CD4-positive, alpha-beta memory T cell (primary cell): ENCODE data around the gene MEOX2. TPM values are rescaled to one million over a fixed set of nuclear protein-coding genes. Genes with fewer than 3 reads are reported as not detected.

Source experiments
- CTCF ChIA-PET: fragments of 350-600 bp; sonication (Branson Sonifier 250); formaldehyde crosslinking; loops from one replicate; lab custom pipeline; 2021; ENCODE audit warnings: inconsistent platforms; ENCODE audit not compliant: partially characterized antibody; lab: Charles Lee
- POLR2A ChIA-PET: fragments of 350-600 bp; sonication (Branson Sonifier 250); formaldehyde crosslinking; loops from one replicate; lab custom pipeline; 2021; ENCODE audit not compliant: partially characterized antibody; lab: Charles Lee
- DNase-seq, 5 donors: peaks; one replicate each; pipeline versions ENCODE4 v3.0.0 to v3.0.0-alpha.2; 2020 to 2022; ENCODE audit warnings: mixed read lengths in 1 of 5
- H3K27ac ChIP-seq: one replicate; pipeline ENCODE4 v1.7.0; 2013; ENCODE audit warnings: low read depth, low read length
- H3K27me3 ChIP-seq: 2 replicates; pipeline ENCODE4 v1.7.0; 2013; ENCODE audit warnings: mild to moderate bottlenecking, low read length, moderate library complexity; ENCODE audit not compliant: insufficient read depth
- H3K36me3 ChIP-seq: 2 replicates; pipeline ENCODE4 v1.7.0; 2013; ENCODE audit warnings: mild to moderate bottlenecking, low read length, moderate library complexity; ENCODE audit not compliant: insufficient read depth
- H3K4me1 ChIP-seq: 2 replicates; pipeline ENCODE4 v1.7.0; 2013; ENCODE audit warnings: mild to moderate bottlenecking, low read length, moderate library complexity; ENCODE audit not compliant: insufficient read depth
- H3K4me3 ChIP-seq, 2 donors: one replicate each; pipeline ENCODE4 v1.7.0; 2013; ENCODE audit warnings: low read length in 2 of 2, mild to moderate bottlenecking in 1 of 2
- H3K9me3 ChIP-seq, 2 donors: one replicate each; pipeline ENCODE4 v1.7.0; 2013; ENCODE audit warnings: low read length in 2 of 2, control low read depth in 1 of 2; ENCODE audit not compliant: control insufficient read depth in 1 of 2
- H3K27ac Mint-ChIP-seq, 7 donors: one replicate each; pipeline ENCODE4 v1.8.0; 2020 to 2021; ENCODE audit warnings: mixed read lengths in 7 of 7, mild to moderate bottlenecking in 6 of 7, inconsistent platforms in 3 of 7, moderate library complexity in 3 of 7
- H3K27me3 Mint-ChIP-seq, 2 donors: one replicate each; pipeline ENCODE4 v1.8.0; 2020 to 2021; ENCODE audit warnings: mixed read lengths in 2 of 2
- H3K36me3 Mint-ChIP-seq, 2 donors: one replicate each; pipeline ENCODE4 v1.8.0; 2020 to 2021; ENCODE audit warnings: mixed read lengths in 2 of 2, inconsistent platforms in 1 of 2, mild to moderate bottlenecking in 1 of 2
- H3K4me1 Mint-ChIP-seq, 4 donors: one replicate each; pipeline ENCODE4 v1.8.0; 2020 to 2021; ENCODE audit warnings: mixed read lengths in 4 of 4, mild to moderate bottlenecking in 1 of 4
- H3K4me3 Mint-ChIP-seq, 8 donors: one replicate each; pipeline ENCODE4 v1.8.0; 2020 to 2021; ENCODE audit warnings: mixed read lengths in 8 of 8, mild to moderate bottlenecking in 7 of 8, moderate library complexity in 6 of 8, inconsistent platforms in 3 of 8
- H3K9me3 Mint-ChIP-seq, 8 donors: one replicate each; pipeline ENCODE4 v1.8.0; 2020 to 2021; ENCODE audit warnings: mixed read lengths in 8 of 8, mild to moderate bottlenecking in 5 of 8, inconsistent platforms in 3 of 8, moderate library complexity in 1 of 8
- intact Hi-C: fragments of 100-400 bp; cut with micrococcal nuclease; formaldehyde crosslinking; loops from one replicate; pipeline ENCODE4 v1.15.1; 2023
- polyA plus RNA-seq, 2 donors: library from polyadenylated mRNA; unstranded; fragments of 300-500 nt; fragmentation: Illumina TruSeq; gene quantifications; one replicate each; pipeline ENCODE4 v1.2.3, GENCODE V29; 2021
- total RNA-seq, 2 experiments: library from RNA; stranded (reverse); gene quantifications; one replicate each; pipeline ENCODE4 v1.2.3, GENCODE V29; 2021

The MEOX2 gene
- total and polyA plus RNA-seq, 4 experiments from 2014 or later = not detected

- DNase-seq = no peak
- no peak overlapping the region for H3K27ac Mint-ChIP-seq
Measured at GRCh38 chr7:15566476-15566875, 120.0 kb downstream of the MEOX2 start.

GRCh38 chr7:15561835-15562234, 124.6 kb downstream of the MEOX2 start, which contains the start of gene AGMO:
AGMO (minus strand) TSS chr7:15562015.
- H3K27me3 ChIP-seq = no peaks in the 10 kb centered on the region
- intact Hi-C loops = no loop called here
- no peak within 1 kb of the TSS for H3K27ac ChIP-seq
- no peaks in the 10 kb centered on the region for H3K36me3 Mint-ChIP-seq
- H3K4me3 Mint-ChIP-seq = no peak within 1 kb of the TSS
- H3K4me3 ChIP-seq = no peak within 1 kb of the TSS
- H3K4me1 ChIP-seq = no peaks in the 10 kb centered on the region
- H3K27ac Mint-ChIP-seq = no peak within 1 kb of the TSS
- H3K9me3 Mint-ChIP-seq = peaks cover 0 to 9% (median 3%) of the 10 kb centered on the region in 8 donors
- H3K9me3 ChIP-seq = peaks cover 0 to 4% of the 10 kb centered on the region in 2 donors
- no peak for DNase-seq
- no peaks in the 10 kb centered on the region for H3K36me3 ChIP-seq
- H3K4me1 Mint-ChIP-seq = no peaks in the 10 kb centered on the region
- POLR2A ChIA-PET = no interaction called here
- CTCF ChIA-PET = no interaction called here
- no peaks in the 10 kb centered on the region for H3K27me3 Mint-ChIP-seq

More at GRCh38 chr7:15566476-15566875, 120.0 kb downstream of the MEOX2 start:
- Histone ChIP-seq H3K36me3 (no peaks in the 10 kb centered on the region), H3K4me3 (no peak overlapping the region), H3K9me3 (no peaks in the 10 kb centered on the region), H3K4me1 (no peaks in the 10 kb centered on the region), H3K27ac (no peak overlapping the region), H3K27me3 (no peaks in the 10 kb centered on the region)
- Mint-ChIP-seq H3K4me1 (no peaks in the 10 kb centered on the region), H3K9me3 (peaks cover 0 to 16% (median 5%) of the 10 kb centered on the region in 8 donors), H3K4me3 (no peak overlapping the region), H3K27me3 (no peaks in the 10 kb centered on the region), H3K36me3 (no peaks in the 10 kb centered on the region)
- POLR2A ChIA-PET = no interaction called here
- CTCF ChIA-PET = no interaction called here
- intact Hi-C loops = no loop called here

Other genes with a start within 250 kb of the MEOX2 start
- gene AGMO, start 124.7 kb downstream of the MEOX2 start, total RNA-seq = not detected
- gene AGMO, start 124.7 kb downstream of the MEOX2 start, polyA plus RNA-seq = not detected